ENCODE results near the gene CDKN2B-AS1.

CDKN2B-AS1 gene

GRCh38 chr9:22120595-22120994 lies 126.0 kb downstream of the CDKN2B-AS1 start:
- H3K27ac ChIP-seq, result no peak overlapping the region
- TF ChIP-seq ZFX (IDR thresholded peaks at IDR 0.05; ENCODE audit: borderline replicate concordance), result no peak
- TF ChIP-seq, protein P1, sequence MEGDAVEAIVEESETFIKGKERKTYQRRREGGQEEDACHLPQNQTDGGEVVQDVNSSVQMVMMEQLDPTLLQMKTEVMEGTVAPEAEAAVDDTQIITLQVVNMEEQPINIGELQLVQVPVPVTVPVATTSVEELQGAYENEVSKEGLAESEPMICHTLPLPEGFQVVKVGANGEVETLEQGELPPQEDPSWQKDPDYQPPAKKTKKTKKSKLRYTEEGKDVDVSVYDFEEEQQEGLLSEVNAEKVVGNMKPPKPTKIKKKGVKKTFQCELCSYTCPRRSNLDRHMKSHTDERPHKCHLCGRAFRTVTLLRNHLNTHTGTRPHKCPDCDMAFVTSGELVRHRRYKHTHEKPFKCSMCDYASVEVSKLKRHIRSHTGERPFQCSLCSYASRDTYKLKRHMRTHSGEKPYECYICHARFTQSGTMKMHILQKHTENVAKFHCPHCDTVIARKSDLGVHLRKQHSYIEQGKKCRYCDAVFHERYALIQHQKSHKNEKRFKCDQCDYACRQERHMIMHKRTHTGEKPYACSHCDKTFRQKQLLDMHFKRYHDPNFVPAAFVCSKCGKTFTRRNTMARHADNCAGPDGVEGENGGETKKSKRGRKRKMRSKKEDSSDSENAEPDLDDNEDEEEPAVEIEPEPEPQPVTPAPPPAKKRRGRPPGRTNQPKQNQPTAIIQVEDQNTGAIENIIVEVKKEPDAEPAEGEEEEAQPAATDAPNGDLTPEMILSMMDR (IDR thresholded peaks at IDR 0.05), result no peak

DNA sequence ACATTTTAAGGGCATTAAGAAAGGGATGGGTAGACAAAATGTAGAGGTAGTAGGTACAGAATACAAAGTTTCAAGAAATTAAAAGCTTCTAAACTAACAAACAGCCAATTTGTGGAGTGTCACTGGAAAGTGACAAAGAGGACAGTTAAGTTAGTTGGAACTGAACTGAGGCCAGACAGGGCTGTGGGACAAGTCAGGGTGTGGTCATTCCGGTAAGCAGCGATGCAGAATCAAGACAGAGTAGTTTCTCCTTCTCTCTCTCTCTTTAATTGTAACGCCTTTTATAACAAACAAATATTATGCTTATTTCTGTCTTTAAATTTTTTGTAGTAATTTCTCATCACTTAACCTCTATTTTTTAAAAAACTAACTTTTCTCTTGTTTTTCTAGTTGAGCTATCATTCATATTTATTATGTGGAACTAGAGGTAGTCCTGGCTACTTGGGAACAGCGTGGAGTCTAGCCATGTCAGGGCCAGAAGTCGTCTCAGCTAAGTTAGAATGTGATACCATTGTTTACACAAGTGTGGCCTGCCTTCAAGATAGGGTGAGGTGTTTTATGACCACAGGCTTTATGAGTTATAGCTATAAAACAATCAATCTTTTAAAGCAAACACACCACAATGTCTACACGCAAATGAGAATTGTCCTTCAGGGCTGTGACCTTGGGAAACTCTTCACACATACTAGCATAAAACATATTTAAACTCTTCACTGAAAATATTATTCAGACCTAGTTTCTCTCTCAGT lies 129.8 kb downstream of the CDKN2B-AS1 start:
- TF ChIP-seq, protein P1 (IDR thresholded peaks at IDR 0.05), result no peak
- TF ChIP-seq ZFX (IDR thresholded peaks at IDR 0.05; ENCODE audit: borderline replicate concordance), result no peak
- H3K27ac ChIP-seq, result no peak overlapping the region

GRCh38 chr9:22129133-22129532 lies 134.5 kb downstream of the CDKN2B-AS1 start:
- H3K27ac ChIP-seq, result no peak overlapping the region
- TF ChIP-seq, protein P1 (IDR thresholded peaks at IDR 0.05), result no peak
- no peak for TF ChIP-seq ZFX (IDR thresholded peaks at IDR 0.05; ENCODE audit: borderline replicate concordance)

- TF ChIP-seq ZFX (IDR thresholded peaks at IDR 0.05; ENCODE audit: borderline replicate concordance), result no peak
- TF ChIP-seq, protein P1 (IDR thresholded peaks at IDR 0.05), result no peak
- H3K27ac ChIP-seq, result no peak overlapping the region
Measured at GRCh38 chr9:22129633-22130032, 135.0 kb downstream of the CDKN2B-AS1 start.

DNA sequence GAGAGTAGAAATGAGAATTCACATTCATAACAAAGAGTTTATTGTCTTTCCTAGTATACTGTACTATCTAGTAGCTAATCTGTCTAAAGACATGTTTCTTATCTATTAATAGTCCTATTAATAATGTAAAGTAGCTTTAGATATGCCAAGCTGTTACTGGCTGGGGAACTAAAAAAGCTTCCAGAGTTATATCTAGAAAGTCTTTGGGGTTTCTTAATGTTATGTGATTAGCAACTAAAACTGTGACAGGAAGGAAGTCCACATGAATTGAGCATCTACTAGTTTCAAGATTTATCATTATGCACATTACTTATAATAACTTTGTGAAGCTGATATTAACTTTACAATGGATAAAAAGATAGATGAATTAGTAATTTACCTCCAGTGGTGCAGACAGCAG lies 137.2 kb downstream of the CDKN2B-AS1 start:
- no peak overlapping the region for H3K27ac ChIP-seq
- TF ChIP-seq, protein P1 (IDR thresholded peaks at IDR 0.05), result no peak
- TF ChIP-seq ZFX (IDR thresholded peaks at IDR 0.05; ENCODE audit: borderline replicate concordance), result no peak

GRCh38 chr9:22134390-22134789 lies 139.8 kb downstream of the CDKN2B-AS1 start:
- TF ChIP-seq, protein P1 (IDR thresholded peaks at IDR 0.05), result no peak
- TF ChIP-seq ZFX (IDR thresholded peaks at IDR 0.05; ENCODE audit: borderline replicate concordance), result no peak
- no peak overlapping the region for H3K27ac ChIP-seq

GRCh38 chr9:22136461-22137096 lies 142.0 kb downstream of the CDKN2B-AS1 start:
- no peak for TF ChIP-seq ZFX (IDR thresholded peaks at IDR 0.05; ENCODE audit: borderline replicate concordance)
- TF ChIP-seq, protein P1 (IDR thresholded peaks at IDR 0.05), result no peak
- no peak overlapping the region for H3K27ac ChIP-seq
